GM18507 (cell line): ENCODE results near the gene SYT7.

Source experiments
- DNase-seq: peaks from one replicate; pipeline ENCODE4 v3.0.0; 2011; ENCODE audit warnings: low read depth; ENCODE audit not compliant: insufficient read length; ENCODE audit errors: extremely low spot score
- FAIRE-seq: peaks from 2 replicates; lab custom pipeline; 2011; peaks lifted over from hg19 to GRCh38; lab: Jason Lieb, UNC

SYT7 gene

GRCh38 chr11:61543606-61544306, 37.1 kb downstream of the SYT7 start:
- FAIRE-seq (no peak), DNase-seq (no peak)

- FAIRE-seq (no peak), DNase-seq (no peak)
Observed at GRCh38 chr11:61542705-61543104, 38.2 kb downstream of the SYT7 start.

GRCh38 chr11:61542024-61542461, 38.8 kb downstream of the SYT7 start:
- no peak for DNase-seq
- FAIRE-seq: no peak

DNA sequence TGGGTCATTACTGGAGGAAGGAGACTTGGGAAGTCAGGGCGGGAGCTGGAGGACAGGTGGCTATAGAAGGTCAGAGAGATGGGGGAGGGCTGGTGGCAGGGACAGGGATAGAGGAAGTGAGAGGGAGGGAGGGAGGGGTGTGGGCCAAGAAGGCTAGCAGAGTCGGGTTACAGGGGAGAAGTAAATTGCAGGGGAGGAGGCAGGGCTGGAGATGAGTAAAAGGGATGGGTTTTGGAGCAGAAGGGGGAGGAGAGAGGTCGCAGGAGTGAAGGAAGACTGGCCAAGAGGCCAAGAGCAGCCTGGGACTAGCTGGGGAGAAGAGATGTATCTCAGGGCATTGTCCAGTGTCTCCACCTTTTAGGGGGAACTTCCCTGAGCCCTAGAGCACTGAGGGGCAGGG, 39.3 kb downstream of the SYT7 start:
- DNase-seq (no peak), FAIRE-seq (no peak)

- FAIRE-seq: no peak
- no peak for DNase-seq
Observed at GRCh38 chr11:61540528-61540927, 40.3 kb downstream of the SYT7 start.

GRCh38 chr11:61539831-61540357, 41.0 kb downstream of the SYT7 start:
- FAIRE-seq (no peak), DNase-seq (no peak)

- DNase-seq: no peak
- no peak for FAIRE-seq
Observed at GRCh38 chr11:61539006-61539405, 41.9 kb downstream of the SYT7 start.

DNA sequence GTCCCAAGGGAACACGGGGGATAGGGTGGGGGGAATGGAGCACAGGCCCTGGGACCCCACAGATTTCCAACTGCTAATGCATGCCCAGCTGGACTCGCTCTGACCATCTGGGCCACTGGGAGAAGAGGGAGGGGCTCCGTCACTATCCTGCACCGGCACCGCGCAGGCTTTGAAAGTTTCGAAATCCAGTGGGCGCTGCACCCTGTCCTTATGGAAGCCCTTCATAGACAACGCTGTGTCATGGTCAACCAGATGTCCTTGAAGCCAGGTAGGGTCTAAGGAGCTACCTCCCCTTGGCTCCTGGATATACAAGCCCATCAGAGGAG, 42.3 kb downstream of the SYT7 start:
- DNase-seq: no peak

DNA sequence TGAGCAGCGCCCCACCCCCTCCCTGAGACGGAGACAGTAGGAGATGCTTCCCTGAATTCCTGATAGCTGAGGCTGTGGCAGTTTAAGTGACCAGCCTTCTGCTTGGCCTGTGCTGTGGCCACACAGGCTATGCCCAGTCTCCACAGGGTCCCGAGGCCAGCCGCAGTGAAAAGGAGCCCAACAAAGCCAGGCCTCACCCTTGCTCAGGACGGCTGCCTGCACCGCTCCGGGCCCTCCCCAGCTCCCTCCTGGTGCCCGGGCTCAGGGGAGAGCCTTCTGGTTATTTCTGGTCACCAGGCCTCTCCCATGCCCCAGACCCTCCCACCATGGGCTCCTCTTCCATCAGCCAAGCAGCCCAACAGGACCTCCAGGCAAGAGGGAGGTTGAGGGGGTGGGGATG, 43.5 kb downstream of the SYT7 start:
- FAIRE-seq (no peak), DNase-seq (no peak)

More for the DNA sequence above, 42.3 kb downstream of the SYT7 start:
- FAIRE-seq: no peak

DNA sequence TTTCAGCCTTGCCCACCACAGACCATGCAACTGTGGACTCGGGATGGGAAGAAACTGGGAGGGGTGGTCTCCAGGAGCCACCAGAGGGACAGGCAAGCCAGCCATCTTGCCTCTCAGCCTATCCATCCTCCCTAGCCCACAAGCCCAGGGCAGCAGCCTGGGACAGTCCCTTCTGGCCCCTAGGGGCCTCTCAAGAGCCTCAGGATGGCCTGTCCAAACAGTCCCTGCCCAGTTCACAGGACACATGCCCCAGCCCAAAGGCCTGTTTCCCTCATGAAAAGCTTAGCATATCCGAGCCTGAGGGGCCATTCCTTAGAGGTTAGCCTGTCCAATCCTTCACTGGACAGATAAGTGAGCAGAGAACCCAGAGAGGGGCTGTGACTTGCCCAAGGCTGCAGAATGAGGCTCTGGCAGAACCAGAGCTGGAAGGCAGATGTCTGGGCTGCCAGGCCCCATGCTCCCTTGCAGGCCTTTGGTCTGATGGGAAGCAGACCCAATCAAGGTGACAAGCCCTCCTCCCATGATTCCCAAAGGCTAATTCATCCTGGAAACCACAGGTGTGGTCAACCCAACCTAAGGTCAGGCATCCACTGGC, 44.1 kb downstream of the SYT7 start:
- FAIRE-seq (no peak), DNase-seq (no peak)

GRCh38 chr11:61535998-61536675, 44.7 kb downstream of the SYT7 start:
- FAIRE-seq (no peak), DNase-seq (no peak)

- FAIRE-seq: no peak
- no peak for DNase-seq
Observed at GRCh38 chr11:61534933-61535839, 45.7 kb downstream of the SYT7 start.

DNA sequence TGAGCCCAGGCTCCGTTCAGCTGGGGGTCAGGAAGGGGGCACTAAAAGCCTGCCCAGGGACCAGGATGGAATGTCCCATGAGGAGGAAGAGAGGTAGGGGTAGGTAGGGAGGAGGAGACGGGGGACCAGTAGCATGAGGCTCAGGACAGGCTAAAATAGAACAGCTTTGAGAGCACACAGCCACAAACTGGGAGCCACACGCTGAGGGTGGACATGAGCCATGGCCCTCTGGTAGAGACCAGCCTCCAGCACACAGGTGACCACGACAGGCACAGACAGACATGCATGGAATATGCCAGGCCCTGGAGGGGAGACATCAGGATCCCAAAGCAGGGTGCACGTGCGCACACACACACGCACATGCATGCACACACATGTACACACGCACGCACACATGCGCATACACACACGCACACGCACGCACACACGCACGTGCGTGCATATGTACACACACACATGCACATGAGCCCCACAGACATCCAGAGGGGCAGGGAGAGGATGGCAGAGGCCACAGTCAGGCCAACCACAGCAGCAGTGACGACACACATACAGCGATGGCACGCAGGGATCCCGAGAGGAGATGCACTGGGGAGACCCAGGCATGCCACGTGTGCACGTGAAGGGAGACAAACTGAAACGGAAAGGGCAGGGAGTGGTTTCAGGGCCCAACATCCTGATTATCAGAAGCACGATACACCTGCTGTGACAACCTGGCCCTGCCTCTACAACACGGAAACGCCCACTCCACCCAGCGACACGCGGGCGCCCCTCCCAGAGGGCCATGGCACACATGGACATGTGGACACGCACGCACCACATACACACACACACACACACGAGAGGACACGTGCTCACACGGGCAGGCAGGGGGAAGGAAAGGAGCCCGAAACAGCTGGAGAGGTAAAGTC, 46.6 kb downstream of the SYT7 start:
- no peak for DNase-seq
- no peak for FAIRE-seq

GRCh38 chr11:61533401-61533800, 47.5 kb downstream of the SYT7 start:
- DNase-seq (no peak), FAIRE-seq (no peak)

GRCh38 chr11:61533039-61533375, 47.9 kb downstream of the SYT7 start:
- FAIRE-seq (no peak), DNase-seq (no peak)

DNA sequence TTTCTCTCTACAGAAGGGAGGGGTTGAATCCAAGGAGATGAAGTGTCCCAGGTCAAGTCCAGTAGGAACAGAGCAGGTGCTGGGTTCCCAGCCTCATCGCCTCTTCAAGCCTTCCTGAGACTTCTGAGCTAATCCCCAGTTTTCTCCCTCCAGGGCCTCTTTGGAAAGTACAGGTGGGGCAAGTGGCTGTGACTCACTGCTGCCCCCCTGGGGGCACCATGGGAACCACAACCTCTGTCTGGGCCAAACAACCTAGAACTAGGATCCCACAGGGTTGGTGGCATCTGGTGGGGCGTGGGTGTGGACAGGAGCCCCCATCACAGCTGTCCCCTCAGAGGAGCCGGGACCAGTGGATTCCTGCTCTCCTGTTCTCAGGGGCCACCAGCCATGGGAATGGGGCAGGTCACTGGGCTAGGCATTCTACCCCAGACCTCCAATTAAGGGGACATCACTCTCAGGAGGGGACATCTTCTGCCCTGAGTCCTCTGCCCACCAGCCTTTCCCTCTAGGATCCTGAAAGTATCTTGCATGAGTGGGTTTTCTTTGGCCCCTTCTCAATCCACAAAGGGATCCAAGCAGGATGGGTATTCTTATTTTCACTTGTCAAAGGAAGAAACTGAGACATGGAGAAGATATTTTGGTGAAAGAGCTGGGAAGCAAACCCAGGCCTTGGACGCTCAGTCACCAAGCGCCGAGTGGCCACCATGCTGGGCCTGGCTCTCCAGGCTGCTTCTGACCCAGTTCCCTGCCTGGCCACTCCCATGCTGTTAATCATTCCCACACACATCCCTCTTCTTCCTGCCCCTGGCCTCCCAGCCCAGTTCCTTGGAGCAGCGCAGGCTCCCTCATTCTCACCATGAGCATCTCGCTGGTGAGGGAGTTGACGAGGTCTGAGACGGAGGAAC, 48.5 kb downstream of the SYT7 start:
- DNase-seq (peak; percentile 54), FAIRE-seq (peak; percentile 31)

- DNase-seq (no peak), FAIRE-seq (no peak)
Observed at GRCh38 chr11:61531044-61531443, 49.8 kb downstream of the SYT7 start.
